Skeletal muscle tissue (tissue), 4 donors: ENCODE measurements around the gene CRYGN. TPM values are rescaled to one million over a fixed set of nuclear protein-coding genes. Genes with fewer than 3 reads are reported as not detected.

Experiments
- H3K27ac ChIP-seq: one replicate; pipeline ENCODE4 v1.7.0; 2013; ENCODE audit warnings: mild to moderate bottlenecking, low read depth, low read length, inconsistent platforms
- H3K27me3 ChIP-seq, 3 donors: one replicate each; pipeline ENCODE4 v1.7.0; 2013; ENCODE audit warnings: low read length in 3 of 3; ENCODE audit not compliant: control insufficient read depth in 3 of 3, insufficient read depth in 3 of 3
- H3K36me3 ChIP-seq, 3 donors: one replicate each; pipeline ENCODE4 v1.7.0; 2013; ENCODE audit warnings: low read length in 3 of 3; ENCODE audit not compliant: control insufficient read depth in 3 of 3, insufficient read depth in 3 of 3
- H3K4me1 ChIP-seq, 3 donors: one replicate each; pipeline ENCODE4 v1.7.0; 2013; ENCODE audit warnings: low read length in 3 of 3, mild to moderate bottlenecking in 3 of 3; ENCODE audit not compliant: control insufficient read depth in 3 of 3, insufficient read depth in 3 of 3
- H3K4me3 ChIP-seq, 3 donors: one replicate each; pipeline ENCODE4 v1.7.0; 2013; ENCODE audit warnings: low read length in 3 of 3
- H3K9ac ChIP-seq, 3 donors: one replicate each; pipeline ENCODE4 v1.7.0; 2013; ENCODE audit warnings: low read length in 3 of 3, mild to moderate bottlenecking in 3 of 3, moderate library complexity in 2 of 3, low read depth in 1 of 3
- H3K9me3 ChIP-seq, 3 donors: one replicate each; pipeline ENCODE4 v1.7.0; 2013; ENCODE audit warnings: low read length in 3 of 3; ENCODE audit not compliant: control insufficient read depth in 3 of 3
- total RNA-seq: library from RNA; depleted of rRNA; stranded (reverse); fragments of >200 nt; gene quantifications from one replicate; pipeline ENCODE4 v1.2.3, GENCODE V29; 2014
- donor health status: Osteomylitis.

The CRYGN gene
- total RNA-seq, 1 donor from 2014 or later = not detected

- no peak overlapping the region for H3K4me3 ChIP-seq
- H3K9ac ChIP-seq = no peak overlapping the region
- H3K4me1 ChIP-seq = peaks cover 3 to 5% (median 4%) of the 10 kb centered on the region in 3 donors
- H3K9me3 ChIP-seq = peaks cover 5 to 11% (median 6%) of the 10 kb centered on the region in 3 donors
- no peak overlapping the region for H3K27ac ChIP-seq
- H3K27me3 ChIP-seq = peaks cover 0 to 8% (median 7%) of the 10 kb centered on the region in 3 donors
- H3K36me3 ChIP-seq = no peaks in the 10 kb centered on the region
These were observed 17.7 kb downstream of the CRYGN start for GRCh38 chr7:151422212-151422611.

GRCh38 chr7:151420144-151420543 lies 19.8 kb downstream of the CRYGN start:
- H3K9me3 ChIP-seq = peaks cover 5 to 11% (median 6%) of the 10 kb centered on the region in 3 donors
- no peak overlapping the region for H3K9ac ChIP-seq
- no peak overlapping the region for H3K4me3 ChIP-seq
- H3K4me1 ChIP-seq = no peaks in the 10 kb centered on the region
- no peak overlapping the region for H3K27ac ChIP-seq
- H3K27me3 ChIP-seq = peaks cover 3 to 13% (median 8%) of the 10 kb centered on the region in 3 donors
- H3K36me3 ChIP-seq = no peaks in the 10 kb centered on the region

- H3K36me3 ChIP-seq = no peaks in the 10 kb centered on the region
- H3K4me1 ChIP-seq = no peaks in the 10 kb centered on the region
- no peak overlapping the region for H3K4me3 ChIP-seq
- H3K9me3 ChIP-seq = peaks cover 2 to 5% (median 3%) of the 10 kb centered on the region in 3 donors
- no peak overlapping the region for H3K9ac ChIP-seq
- H3K27ac ChIP-seq = no peak overlapping the region
- H3K27me3 ChIP-seq = peaks cover 4 to 18% (median 12%) of the 10 kb centered on the region in 3 donors
These were observed 23.0 kb downstream of the CRYGN start for GRCh38 chr7:151416941-151417315.

- H3K27ac ChIP-seq = no peak overlapping the region
These were observed 23.6 kb downstream of the CRYGN start for GRCh38 chr7:151416112-151416940.

GRCh38 chr7:151415375-151416105 lies 24.4 kb downstream of the CRYGN start:
- Histone ChIP-seq H3K27me3 (peaks cover 18 to 27% (median 25%) of the 10 kb centered on the region in 3 donors), H3K9ac (no peak overlapping the region), H3K9me3 (peaks cover 0 to 5% (median 0%) of the 10 kb centered on the region in 3 donors), H3K4me3 (no peak overlapping the region), H3K36me3 (no peaks in the 10 kb centered on the region), H3K4me1 (peaks cover 0 to 4% (median 0%) of the 10 kb centered on the region in 3 donors), H3K27ac (no peak overlapping the region)

More at GRCh38 chr7:151416112-151416940, 23.6 kb downstream of the CRYGN start:
- Histone ChIP-seq H3K4me3 (no peak overlapping the region), H3K36me3 (no peaks in the 10 kb centered on the region), H3K27me3 (peaks cover 10 to 20% (median 18%) of the 10 kb centered on the region in 3 donors), H3K9me3 (peaks cover 0 to 5% (median 0%) of the 10 kb centered on the region in 3 donors), H3K9ac (no peak overlapping the region), H3K4me1 (no peaks in the 10 kb centered on the region)

- Histone ChIP-seq H3K27me3 (peaks cover 38 to 49% (median 48%) of the 10 kb centered on the region in 3 donors), H3K9ac (no peak overlapping the region), H3K4me1 (peaks cover 0 to 14% (median 4%) of the 10 kb centered on the region in 3 donors)
These were observed 26.7 kb downstream of the CRYGN start for GRCh38 chr7:151413241-151413640.

GRCh38 chr7:151412318-151412717 lies 27.6 kb downstream of the CRYGN start:
- no peak overlapping the region for H3K27ac ChIP-seq
- peaks cover 41 to 50% (median 50%) of the 10 kb centered on the region in 3 donors for H3K27me3 ChIP-seq

More at GRCh38 chr7:151413241-151413640, 26.7 kb downstream of the CRYGN start:
- no peaks in the 10 kb centered on the region for H3K36me3 ChIP-seq
- no peaks in the 10 kb centered on the region for H3K9me3 ChIP-seq
- no peak overlapping the region for H3K4me3 ChIP-seq
- H3K27ac ChIP-seq = no peak overlapping the region

GRCh38 chr7:151411551-151411950 lies 28.4 kb downstream of the CRYGN start:
- Histone ChIP-seq H3K4me3 (no peak overlapping the region), H3K27me3 (peaks cover 40 to 52% (median 46%) of the 10 kb centered on the region in 3 donors)

More at GRCh38 chr7:151412318-151412717, 27.6 kb downstream of the CRYGN start:
- H3K9ac ChIP-seq = no peak overlapping the region
- H3K36me3 ChIP-seq = no peaks in the 10 kb centered on the region
- H3K4me1 ChIP-seq = peaks cover 0 to 14% (median 4%) of the 10 kb centered on the region in 3 donors
- H3K4me3 ChIP-seq = no peak overlapping the region
- H3K9me3 ChIP-seq = no peaks in the 10 kb centered on the region

GRCh38 chr7:151410405-151411390 lies 29.2 kb downstream of the CRYGN start:
- Histone ChIP-seq H3K9ac (peak overlapping the region in 2 of 3 donors; percentile 32 to 54), H3K9me3 (no peaks in the 10 kb centered on the region), H3K36me3 (no peaks in the 10 kb centered on the region), H3K4me3 (peak overlapping the region; percentile 23 to 56 (median 52)), H3K4me1 (peaks cover 0 to 14% (median 4%) of the 10 kb centered on the region in 3 donors), H3K27me3 (peaks cover 41 to 47% (median 41%) of the 10 kb centered on the region in 3 donors), H3K27ac (no peak overlapping the region)

More at GRCh38 chr7:151411551-151411950, 28.4 kb downstream of the CRYGN start:
- no peak overlapping the region for H3K27ac ChIP-seq
- no peaks in the 10 kb centered on the region for H3K9me3 ChIP-seq
- no peak overlapping the region for H3K9ac ChIP-seq
- no peaks in the 10 kb centered on the region for H3K36me3 ChIP-seq
- peaks cover 0 to 14% (median 4%) of the 10 kb centered on the region in 3 donors for H3K4me1 ChIP-seq
